Frontal cortex (tissue), 4 donors: Measurements from ENCODE around the gene SCAPER. TPM values are rescaled to one million over a fixed set of nuclear protein-coding genes. Genes with fewer than 3 reads are reported as not detected.

ENCODE experiments used
- DNase-seq, 2 donors: peaks; one replicate each; pipeline ENCODE4 v3.0.0; 2012; ENCODE audit warnings: low spot score in 2 of 2
- FAIRE-seq: peaks from 2 replicates; lab custom pipeline; 2012; peaks lifted over from hg19 to GRCh38; lab: Jason Lieb, UNC
- total RNA-seq: library from RNA; depleted of rRNA; stranded (reverse); fragments of >200 nt; gene quantifications from one replicate; pipeline ENCODE4 v1.2.3, GENCODE V29; 2014
- donor health status: control.
- donor health status: control.
- donor health status: control.

SCAPER gene
- total RNA-seq, 1 donor from 2014 or later, result 76.6 TPM

- FAIRE-seq (no peak), DNase-seq (no peak)
Observed at GRCh38 chr15:76391847-76392246, 513.3 kb downstream of the SCAPER start.

DNA sequence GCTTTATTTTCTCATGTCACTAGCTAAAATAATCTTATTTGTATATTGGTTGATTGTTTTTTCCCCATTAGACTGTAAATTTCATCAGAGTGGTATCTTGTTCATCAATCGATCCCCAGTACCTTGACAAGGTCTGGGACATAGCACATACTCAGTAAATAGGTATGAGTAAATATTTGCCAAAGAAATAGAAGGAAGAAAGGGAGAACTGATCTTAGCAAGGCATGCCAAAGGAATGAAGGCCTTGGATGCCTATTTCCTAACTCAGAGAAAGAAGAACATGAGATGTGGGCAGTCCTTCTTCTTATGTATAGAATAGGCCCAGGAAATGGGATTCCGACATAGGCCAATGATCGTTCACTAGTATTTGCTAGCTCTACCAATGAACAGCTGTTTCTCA is 513.8 kb downstream of the SCAPER start:
- FAIRE-seq (no peak), DNase-seq (no peak)

DNA sequence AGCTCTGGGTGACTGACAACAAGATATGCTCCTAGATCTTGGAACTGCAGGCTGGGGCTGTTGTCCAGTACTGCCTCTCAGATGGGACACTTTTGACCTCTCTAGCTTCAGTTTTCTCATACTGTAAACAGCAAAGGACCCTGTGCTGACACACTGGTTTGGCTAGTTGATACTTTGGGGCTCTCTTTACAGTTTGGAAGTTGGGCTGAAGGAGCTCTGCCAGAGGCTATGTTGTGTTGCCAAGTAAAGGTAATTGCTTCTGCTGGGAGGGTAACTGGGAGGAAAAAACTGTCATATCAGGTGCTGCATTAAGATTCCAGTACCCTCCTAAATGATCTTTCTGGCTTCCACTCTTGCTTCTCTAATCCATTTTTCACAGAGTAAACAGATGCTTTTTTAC is 514.6 kb downstream of the SCAPER start:
- DNase-seq, result no peak
- FAIRE-seq, result no peak

DNA sequence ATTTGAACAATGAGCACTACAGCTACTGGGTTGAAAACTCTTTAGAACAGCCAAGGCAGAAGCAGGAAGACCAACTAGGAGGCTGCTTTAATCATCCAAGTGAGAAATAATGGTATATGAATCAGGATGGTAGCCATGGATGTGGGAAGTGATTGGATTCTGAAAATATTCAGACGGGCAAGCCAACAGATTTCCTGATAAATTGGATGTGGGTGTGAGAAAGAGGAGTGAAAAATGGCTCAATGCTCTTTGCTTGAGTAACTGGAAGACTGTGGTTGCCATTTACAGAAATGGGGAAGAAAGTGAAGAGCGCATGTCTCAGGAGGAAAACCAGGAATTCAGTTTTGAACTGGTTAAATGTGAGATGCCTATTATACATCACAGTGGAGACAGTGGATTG is 518.2 kb downstream of the SCAPER start:
- DNase-seq (no peak), FAIRE-seq (no peak)

DNA sequence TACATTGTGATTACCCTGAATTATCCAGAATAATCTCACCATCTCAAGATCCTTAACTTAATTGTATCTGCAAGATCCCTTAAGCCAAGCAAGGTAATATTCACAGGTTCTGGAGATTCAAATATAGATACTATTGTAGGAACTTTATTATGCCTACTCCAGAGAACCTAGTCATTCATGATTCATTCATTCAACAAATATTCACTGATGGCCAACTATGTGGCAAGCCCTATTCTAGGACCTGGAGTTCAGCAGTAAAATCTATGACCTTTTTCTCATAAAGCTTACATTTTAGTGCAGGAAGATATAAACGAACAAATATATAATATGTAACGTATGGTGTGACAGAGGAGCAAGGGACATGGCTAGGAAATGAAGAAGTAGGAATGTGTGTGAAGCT is 519.0 kb downstream of the SCAPER start:
- DNase-seq (no peak), FAIRE-seq (no peak)

- no peak for FAIRE-seq
- DNase-seq, result no peak
Observed at GRCh38 chr15:76384409-76384808, 520.7 kb downstream of the SCAPER start.

- FAIRE-seq (no peak), DNase-seq (no peak)
Observed at GRCh38 chr15:76382987-76383728, 522.0 kb downstream of the SCAPER start.

DNA sequence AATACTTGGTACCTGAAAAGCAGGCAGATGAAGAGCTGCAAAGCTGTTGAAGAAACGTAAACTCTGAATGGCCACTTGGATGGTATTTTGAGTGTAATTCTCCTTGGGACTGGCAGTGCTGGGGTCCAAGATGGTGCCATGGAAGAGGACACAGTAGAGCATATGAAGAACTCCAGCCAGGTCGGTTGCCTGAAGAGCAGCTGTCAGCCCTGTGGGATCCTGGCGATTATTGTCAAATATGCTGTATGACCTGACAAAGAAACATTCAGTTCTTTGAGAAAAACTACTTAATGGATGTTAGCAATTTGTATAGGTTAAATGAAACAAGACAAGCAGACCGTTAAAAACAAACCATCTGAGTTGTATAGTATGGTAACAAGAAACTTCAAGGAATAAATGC is 523.8 kb downstream of the SCAPER start:
- no peak for FAIRE-seq
- DNase-seq, result no peak

DNA sequence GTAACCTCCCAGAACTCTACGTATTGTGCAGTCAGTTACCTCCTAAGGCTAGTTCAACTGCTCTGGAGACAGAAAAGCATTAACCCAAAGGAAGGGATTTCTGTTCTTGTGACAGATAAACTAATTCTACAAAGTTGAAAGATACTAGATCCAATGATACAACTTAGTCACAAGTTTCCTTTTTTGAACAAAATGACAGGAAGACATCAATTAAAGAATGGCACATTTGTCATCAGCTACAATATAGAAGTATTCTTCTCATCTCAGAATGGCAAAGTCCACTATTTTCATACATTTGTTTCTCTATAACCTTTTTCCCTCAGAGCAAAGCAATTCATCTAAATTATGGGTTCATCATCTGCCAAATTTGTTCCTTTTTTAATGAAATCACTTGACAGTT is 524.9 kb downstream of the SCAPER start:
- no peak for DNase-seq
- no peak for FAIRE-seq

DNA sequence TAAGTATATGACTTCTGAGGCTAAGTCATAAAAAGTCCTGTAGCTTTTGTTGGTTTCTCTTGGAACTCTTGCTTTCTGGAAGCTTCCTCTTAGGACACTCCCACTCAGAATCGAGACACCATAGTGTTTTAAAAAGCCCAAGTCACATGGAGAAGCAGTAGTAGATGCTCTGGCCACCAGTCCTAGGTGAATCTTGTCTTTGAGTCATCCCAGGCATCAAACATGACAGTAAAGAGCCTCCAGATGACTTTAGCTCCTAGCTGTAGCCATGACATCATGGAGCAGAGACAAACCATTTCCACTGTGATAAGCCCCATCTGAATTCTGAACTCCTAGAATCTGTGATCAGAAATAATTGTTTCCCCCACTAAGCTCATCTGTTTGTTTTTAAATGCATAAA is 526.4 kb downstream of the SCAPER start:
- DNase-seq (no peak), FAIRE-seq (no peak)

DNA sequence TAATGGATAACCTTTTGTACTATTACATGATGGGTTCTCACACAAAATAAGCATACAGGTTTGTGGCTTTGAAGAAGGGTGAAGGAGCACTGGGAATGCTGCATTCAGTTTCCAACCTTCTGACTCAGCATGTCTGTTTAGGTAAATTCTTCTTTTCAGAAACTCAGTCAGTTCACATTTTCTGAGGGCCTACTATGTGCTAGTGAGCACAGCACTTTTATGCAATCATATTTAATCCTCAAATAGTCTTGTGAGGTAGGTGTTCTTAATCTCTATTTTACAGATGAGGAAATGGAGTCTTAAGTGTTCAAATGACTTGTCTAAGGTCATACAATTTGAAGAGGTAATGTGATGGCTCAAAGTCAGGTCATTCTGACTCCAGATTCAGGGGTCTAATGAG is 527.4 kb downstream of the SCAPER start:
- FAIRE-seq (no peak), DNase-seq (no peak)

DNA sequence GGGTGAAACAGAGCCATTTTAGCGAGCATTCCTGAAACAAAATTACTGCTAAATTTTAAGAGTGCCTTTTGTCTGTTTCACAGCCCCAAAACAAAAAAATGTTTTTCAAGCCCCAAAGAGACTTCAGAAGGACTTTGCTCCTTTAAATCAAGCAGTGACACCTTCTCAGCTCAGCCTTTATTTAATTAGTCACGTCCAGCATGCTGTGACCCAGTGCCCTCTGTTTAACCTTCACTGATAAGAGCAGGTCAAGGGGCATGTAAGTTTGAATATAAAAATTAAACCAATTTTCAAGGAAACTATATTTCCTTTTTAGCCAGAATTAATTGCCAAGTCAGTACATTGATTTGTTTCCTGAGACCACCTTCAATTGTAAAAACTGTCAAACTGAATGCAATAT is 527.9 kb downstream of the SCAPER start:
- DNase-seq, result no peak
- FAIRE-seq, result no peak

GRCh38 chr15:76376816-76377215 is 528.3 kb downstream of the SCAPER start:
- DNase-seq, result no peak
- no peak for FAIRE-seq

DNA sequence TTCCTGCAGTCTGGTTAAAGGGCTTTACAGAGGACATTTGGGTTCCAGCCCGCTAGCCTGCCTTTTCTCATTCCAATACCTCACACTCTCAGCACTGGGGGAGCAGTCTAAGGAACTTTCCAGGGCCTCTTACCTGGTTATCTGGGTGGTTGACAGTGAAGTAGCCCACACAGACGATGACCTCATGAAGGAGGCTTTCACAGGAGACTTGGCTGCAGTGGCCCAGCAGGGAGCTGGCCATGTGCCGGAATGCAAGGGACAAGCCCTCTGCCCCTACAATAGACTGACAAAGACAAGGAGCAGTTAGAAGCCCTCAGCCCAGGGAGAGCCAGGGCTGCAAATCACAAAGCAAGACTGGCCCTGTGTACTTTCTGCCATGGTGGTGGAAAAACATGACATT is 529.1 kb downstream of the SCAPER start:
- DNase-seq, result no peak
- no peak for FAIRE-seq

DNA sequence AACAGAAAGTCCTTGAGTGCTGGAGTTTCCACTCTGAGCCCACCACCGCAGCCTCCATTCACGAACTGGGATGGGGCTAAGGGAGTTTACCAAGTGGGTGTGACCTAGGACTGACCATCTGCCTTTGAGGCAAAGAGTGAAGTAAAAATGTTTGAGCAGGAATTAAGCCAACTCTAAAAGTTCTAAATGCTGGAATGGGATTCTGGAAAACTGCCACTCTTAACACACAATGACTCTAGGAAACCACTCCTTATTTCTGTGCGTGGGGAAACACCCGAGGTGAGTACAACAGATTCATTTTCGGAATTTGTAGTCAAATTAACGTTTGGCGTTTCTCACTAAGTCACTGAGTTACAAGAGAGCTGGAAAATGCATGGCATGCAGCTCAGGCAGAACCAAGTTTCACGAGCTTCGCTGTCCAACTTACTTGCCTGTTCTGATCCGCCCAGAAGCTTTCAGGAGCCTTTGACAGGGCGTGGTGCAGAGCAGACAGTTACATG is 537.0 kb downstream of the SCAPER start:
- no peak for FAIRE-seq
- no peak for DNase-seq

DNA sequence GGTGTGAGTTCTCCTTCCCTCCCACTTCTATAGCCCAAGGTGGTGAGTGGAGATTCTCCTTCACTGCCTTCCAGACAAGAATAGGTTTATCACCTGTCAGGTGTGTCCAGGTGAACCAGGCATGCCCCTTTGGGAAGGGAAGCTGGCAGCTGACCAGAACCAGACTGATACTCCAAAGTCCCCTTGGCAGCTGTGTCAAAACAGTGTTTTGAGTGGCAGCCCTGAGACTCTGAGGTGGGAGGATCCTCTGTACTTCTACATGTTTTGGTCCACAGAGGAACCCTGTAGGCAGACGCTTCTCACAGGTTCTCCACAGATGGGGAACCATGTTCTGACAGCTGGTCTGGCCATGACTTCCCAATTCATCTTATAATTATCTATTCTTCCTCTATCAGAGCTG is 538.4 kb downstream of the SCAPER start:
- no peak for FAIRE-seq

GRCh38 chr15:76363251-76363650 is 541.9 kb downstream of the SCAPER start:
- DNase-seq (no peak), FAIRE-seq (no peak)

More for the DNA sequence above, 538.4 kb downstream of the SCAPER start:
- no peak for DNase-seq

DNA sequence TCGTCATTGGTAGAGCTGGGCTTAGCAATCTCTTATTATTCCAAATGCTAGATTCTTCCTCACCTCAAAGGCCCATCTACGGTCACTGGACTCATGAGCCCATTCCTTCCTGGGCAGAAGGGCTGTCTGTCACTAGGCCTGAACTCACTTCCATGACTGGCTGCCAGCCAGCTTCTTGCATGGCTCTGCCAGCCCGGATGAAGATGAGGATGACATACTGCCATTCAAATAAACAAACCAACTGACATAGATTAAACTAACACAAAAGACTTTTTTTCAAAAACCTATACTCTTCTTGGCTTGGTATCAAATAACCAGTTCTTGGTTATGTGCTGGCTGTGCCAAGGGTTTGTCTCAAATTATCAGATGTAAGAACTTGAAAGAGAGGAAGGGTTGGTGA is 544.7 kb downstream of the SCAPER start:
- FAIRE-seq (no peak), DNase-seq (no peak)

DNA sequence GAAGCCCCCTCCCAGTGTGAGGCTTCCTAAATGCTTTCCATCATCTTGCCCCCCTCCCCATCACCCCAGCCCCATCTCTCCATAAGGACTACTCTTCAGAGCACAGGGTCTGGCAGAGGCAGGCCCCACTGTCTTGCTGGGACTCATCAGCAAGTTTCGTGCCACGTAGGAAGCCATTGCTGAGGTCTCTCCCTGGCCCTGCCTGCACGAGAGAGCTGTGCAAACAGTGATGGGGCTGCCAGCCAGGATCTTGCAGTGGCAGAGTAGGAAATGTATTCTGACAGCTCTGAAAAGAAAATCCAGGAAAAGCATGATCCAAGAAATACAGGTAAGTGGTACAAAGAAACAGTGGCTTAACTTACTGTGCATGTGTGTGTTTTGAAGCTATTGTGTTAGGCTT is 546.0 kb downstream of the SCAPER start:
- FAIRE-seq, result no peak
- DNase-seq, result no peak

- FAIRE-seq (no peak), DNase-seq (no peak)
Observed at GRCh38 chr15:76358453-76358852, 546.7 kb downstream of the SCAPER start.

- FAIRE-seq, result no peak
Observed at GRCh38 chr15:76354823-76355440, 550.2 kb downstream of the SCAPER start.

GRCh38 chr15:76353903-76354302 is 551.2 kb downstream of the SCAPER start:
- DNase-seq (no peak), FAIRE-seq (no peak)

More at GRCh38 chr15:76354823-76355440, 550.2 kb downstream of the SCAPER start:
- DNase-seq, result no peak
